Raji (cell line): ENCODE data around the gene OSBPL1A.

Experiments used
- POLR2A ChIP-seq: IDR thresholded peaks from 2 replicates; pipeline ENCODE4 v1.6.1; 2011; ENCODE audit warnings: low read depth, low read length, control low read depth; ENCODE audit not compliant: insufficient read depth

Gene OSBPL1A

GRCh38 chr18:24372279-24372872 is 25.2 kb downstream of the OSBPL1A start:
- TF ChIP-seq POLR2A, result no peak

GRCh38 chr18:24370120-24370519 is 27.5 kb downstream of the OSBPL1A start:
- no peak for TF ChIP-seq POLR2A

GRCh38 chr18:24369426-24369825 is 28.2 kb downstream of the OSBPL1A start:
- no peak for TF ChIP-seq POLR2A

GRCh38 chr18:24368749-24369148 is 28.9 kb downstream of the OSBPL1A start:
- TF ChIP-seq POLR2A, result no peak

- TF ChIP-seq POLR2A, result no peak
Observed at GRCh38 chr18:24366328-24366727, 31.3 kb downstream of the OSBPL1A start.

- TF ChIP-seq POLR2A, result no peak
Observed at GRCh38 chr18:24364177-24364576, 33.4 kb downstream of the OSBPL1A start.

- no peak for TF ChIP-seq POLR2A
Observed at GRCh38 chr18:24362757-24363156, 34.9 kb downstream of the OSBPL1A start.

DNA sequence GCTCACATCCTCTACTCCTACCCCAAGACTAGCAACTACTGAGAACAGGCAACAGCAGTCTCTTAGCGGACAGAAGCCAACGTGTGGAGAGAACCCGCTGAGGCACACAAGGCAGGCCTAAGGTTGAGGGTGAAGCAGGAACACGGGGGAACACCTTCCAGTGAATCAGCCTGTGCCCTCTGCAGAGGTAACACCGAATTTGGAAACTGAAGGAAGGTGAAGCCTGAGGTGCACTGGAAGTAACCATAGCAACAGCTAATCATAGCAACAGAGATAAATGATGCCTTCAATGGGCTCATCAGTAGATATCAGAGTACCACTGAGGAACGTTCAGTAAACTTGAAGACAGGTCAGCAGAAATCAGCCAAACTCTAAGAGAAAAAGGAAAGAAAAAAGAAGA is 43.3 kb downstream of the OSBPL1A start:
- no peak for TF ChIP-seq POLR2A

DNA sequence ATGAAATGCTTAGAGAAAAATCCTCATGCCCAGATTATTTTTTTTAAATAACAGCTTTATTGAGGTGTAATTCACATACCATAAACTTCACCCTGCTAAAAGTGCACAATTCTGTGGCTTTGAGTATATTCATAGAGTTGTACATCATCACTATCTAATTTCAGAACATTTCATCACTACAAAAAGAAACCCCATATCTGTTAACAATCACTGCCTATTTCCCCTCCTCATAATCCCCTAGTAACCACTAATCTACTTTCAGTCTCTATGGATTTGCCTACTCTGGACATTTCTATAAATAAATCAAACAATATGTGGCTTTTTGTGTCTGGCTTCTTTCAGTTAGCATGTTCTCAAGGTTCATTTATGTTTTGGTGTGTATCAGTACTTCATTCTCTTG is 51.4 kb downstream of the OSBPL1A start:
- TF ChIP-seq POLR2A, result no peak

GRCh38 chr18:24344509-24344908 is 53.1 kb downstream of the OSBPL1A start:
- no peak for TF ChIP-seq POLR2A

GRCh38 chr18:24342347-24342746 is 55.3 kb downstream of the OSBPL1A start:
- no peak for TF ChIP-seq POLR2A

DNA sequence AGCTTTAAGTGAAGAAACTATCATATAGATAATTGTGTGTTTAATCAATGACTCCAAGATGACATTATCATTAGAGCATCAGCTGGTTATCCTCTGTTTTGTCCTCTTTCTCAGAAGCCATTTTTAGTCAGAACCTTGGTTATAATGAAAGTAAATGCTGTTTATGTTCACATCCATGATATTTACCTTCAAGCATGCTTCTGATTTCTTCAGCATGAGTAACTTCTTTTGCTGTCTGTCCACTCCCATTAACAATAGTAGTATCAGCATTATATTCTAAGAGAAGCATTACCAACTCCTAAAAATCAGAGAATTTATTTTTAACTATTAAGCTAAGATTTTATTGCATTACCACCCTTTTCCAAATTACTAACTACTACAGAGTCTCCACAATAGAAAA is 56.3 kb downstream of the OSBPL1A start:
- no peak for TF ChIP-seq POLR2A

GRCh38 chr18:24333084-24333483 is 64.5 kb downstream of the OSBPL1A start:
- TF ChIP-seq POLR2A, result no peak

- no peak for TF ChIP-seq POLR2A
Observed at GRCh38 chr18:24326211-24326610, 71.4 kb downstream of the OSBPL1A start.

DNA sequence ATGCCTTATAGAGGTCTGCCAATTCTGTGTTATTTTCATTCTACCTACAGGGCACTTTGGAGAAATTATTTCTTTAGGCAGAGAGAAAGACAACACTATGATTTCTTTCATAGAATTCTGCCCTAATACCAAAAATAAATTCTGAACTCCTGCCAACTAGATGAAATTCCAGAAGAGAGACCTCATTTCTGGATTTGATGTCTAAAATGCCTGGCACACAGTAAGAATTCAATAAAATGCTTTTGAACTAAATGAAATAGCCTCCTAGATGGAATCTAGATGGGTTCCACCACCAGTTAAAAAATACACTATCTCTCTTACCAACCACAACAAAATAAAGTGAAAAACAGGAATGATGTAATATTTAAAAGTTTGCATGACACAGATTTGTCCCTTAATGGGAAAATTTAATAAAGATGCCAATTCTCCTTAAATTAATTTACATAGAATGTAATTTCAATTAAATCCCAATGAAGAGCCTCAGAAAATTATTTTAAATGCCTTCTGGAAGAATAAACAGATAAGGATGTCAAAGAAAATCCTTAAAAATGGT is 75.0 kb downstream of the OSBPL1A start:
- no peak for TF ChIP-seq POLR2A

- TF ChIP-seq POLR2A, result no peak
Observed at GRCh38 chr18:24321071-24321470, 76.6 kb downstream of the OSBPL1A start.

DNA sequence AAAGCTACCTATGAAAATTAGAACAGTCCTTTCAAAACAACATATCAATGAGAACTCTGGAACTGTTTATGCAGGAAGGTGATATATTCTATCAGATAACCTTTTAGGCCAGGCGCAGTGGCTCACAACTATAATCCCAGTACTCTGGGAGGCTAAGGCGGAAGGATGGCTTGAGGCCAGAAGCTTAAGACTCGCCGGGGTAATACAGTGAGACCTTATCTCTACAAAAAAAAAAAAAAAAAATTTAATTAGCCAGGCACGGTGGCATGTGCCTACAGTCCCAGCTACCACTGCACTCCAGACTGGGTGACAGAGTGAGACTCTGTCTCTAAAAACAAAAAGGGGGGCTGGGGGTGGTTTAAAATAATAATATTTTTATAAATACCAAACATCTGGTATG is 77.9 kb downstream of the OSBPL1A start:
- no peak for TF ChIP-seq POLR2A
